Hepatocyte (in vitro differentiated cells): Measurements from ENCODE around the gene ARF6.

Experiments used
- CTCF ChIP-seq: fragments of 200-600 bp; sonication (generic); IDR thresholded peaks from 2 replicates; pipeline ENCODE4 v1.5.1; 2016; ENCODE audit warnings: antibody characterized with exemption, mild to moderate bottlenecking; ENCODE audit not compliant: poor library complexity
- EZH2 ChIP-seq: fragments of 200-600 bp; sonication (generic); IDR thresholded peaks from 2 replicates; pipeline ENCODE4 v1.6.1; 2016; ENCODE audit warnings: antibody characterized with exemption, mild to moderate bottlenecking, borderline replicate concordance

- TF ChIP-seq CTCF (no peak), EZH2 (no peak)
Observed at GRCh38 chr14:49892301-49892635, 614 bp upstream of the ARF6 start.
